ENCODE results near the gene RHBDL1. TPM values are rescaled to one million over a fixed set of nuclear protein-coding genes. Genes with fewer than 3 reads are reported as not detected.

The RHBDL1 gene
- total and polyA plus RNA-seq, 2 experiments from 2014 or later: 8.4 to 10.1 TPM

DNA sequence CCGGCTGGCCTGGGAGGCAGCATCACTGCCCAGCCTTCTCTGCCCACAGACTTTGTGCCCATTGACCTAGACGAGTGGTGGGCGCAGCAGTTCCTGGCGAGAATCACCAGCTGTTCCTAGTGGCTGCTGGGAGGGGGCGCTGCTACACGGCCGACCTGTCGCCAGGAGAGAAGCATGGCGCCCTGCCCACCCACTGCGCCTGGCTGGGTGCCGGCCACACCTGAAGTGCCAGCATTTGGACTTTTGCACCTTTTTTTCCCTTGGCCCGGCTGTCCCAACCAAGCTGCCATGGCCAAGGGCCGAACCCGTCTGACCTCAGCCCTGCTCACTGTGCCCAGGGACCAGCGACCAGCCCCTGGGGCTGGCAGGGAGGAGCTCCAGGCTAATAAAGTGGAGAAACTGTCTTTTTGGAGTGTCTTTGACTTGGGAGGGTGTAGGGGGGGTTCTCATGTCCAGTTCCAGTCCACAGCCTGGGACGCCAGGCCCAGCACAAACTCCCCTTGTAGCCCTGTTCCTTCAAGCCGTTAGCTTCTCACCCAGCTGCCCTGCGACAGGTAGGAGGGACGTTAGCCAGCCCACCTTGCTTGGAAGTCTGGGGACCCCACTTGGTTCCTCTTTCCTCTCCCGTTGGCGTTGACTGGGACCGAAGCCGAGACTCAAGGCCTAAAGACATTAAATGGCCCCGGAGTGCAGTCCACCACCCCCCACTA, 27.2 kb upstream of the RHBDL1 start:
- Histone ChIP-seq H3K27ac (ENCODE audit: low read depth) (0 out of 2 replicates have a peak overlapping the region, but pooled peaks have one; percentile 66), H3K4me2 (peak overlapping the region; percentile 95), H3K36me3 (ENCODE audit: insufficient read depth) (no peaks in the 10 kb centered on the region), H3K4me3 (peak overlapping the region; percentile 80), H3K79me2 (replicated peaks; ENCODE audit: insufficient read depth) (peaks cover 9% of the 10 kb centered on the region; the same call in 1 of the 2 replicates), H3K4me1 (ENCODE audit: insufficient read depth) (no peaks in the 10 kb centered on the region; the same call in 1 of the 2 replicates), H2AFZ (peak overlapping the region; percentile 63; the same call in 1 of the 2 replicates), H3K9me2 (ENCODE audit: insufficient read depth) (no peaks in the 10 kb centered on the region), H3F3A (replicated peaks; ENCODE audit: low read depth) (peaks cover 9% of the 10 kb centered on the region; the same call in 1 of the 2 replicates), H4K20me1 (replicated peaks; ENCODE audit: insufficient read depth) (no peaks in the 10 kb centered on the region; the same call in 1 of the 2 replicates), H3K27me3 (ENCODE audit: insufficient read depth) (no peaks in the 10 kb centered on the region)
- ATAC-seq (peak; percentile 42), DNase-seq (ENCODE audit: low spot score) (peak; percentile 75)
- TF ChIP-seq, protein P1, sequence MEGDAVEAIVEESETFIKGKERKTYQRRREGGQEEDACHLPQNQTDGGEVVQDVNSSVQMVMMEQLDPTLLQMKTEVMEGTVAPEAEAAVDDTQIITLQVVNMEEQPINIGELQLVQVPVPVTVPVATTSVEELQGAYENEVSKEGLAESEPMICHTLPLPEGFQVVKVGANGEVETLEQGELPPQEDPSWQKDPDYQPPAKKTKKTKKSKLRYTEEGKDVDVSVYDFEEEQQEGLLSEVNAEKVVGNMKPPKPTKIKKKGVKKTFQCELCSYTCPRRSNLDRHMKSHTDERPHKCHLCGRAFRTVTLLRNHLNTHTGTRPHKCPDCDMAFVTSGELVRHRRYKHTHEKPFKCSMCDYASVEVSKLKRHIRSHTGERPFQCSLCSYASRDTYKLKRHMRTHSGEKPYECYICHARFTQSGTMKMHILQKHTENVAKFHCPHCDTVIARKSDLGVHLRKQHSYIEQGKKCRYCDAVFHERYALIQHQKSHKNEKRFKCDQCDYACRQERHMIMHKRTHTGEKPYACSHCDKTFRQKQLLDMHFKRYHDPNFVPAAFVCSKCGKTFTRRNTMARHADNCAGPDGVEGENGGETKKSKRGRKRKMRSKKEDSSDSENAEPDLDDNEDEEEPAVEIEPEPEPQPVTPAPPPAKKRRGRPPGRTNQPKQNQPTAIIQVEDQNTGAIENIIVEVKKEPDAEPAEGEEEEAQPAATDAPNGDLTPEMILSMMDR (conservative IDR thresholded peaks at IDR 0.05; ENCODE audit: low read depth in 2 of 2): peak; percentile 69 to 82
- TF ChIP-seq EZH2phosphoT487 (IDR thresholded peaks at IDR 0.05; ENCODE audit: unreplicated experiment): no peak
- TF ChIP-seq ZNF331 (CRISPR knock-in tag; IDR thresholded peaks at IDR 0.05; ENCODE audit: low read depth): no peak
- TF ChIP-seq JUNB (IDR thresholded peaks at IDR 0.05; ENCODE audit: unreplicated experiment): no peak
- TF ChIP-seq, protein P2, sequence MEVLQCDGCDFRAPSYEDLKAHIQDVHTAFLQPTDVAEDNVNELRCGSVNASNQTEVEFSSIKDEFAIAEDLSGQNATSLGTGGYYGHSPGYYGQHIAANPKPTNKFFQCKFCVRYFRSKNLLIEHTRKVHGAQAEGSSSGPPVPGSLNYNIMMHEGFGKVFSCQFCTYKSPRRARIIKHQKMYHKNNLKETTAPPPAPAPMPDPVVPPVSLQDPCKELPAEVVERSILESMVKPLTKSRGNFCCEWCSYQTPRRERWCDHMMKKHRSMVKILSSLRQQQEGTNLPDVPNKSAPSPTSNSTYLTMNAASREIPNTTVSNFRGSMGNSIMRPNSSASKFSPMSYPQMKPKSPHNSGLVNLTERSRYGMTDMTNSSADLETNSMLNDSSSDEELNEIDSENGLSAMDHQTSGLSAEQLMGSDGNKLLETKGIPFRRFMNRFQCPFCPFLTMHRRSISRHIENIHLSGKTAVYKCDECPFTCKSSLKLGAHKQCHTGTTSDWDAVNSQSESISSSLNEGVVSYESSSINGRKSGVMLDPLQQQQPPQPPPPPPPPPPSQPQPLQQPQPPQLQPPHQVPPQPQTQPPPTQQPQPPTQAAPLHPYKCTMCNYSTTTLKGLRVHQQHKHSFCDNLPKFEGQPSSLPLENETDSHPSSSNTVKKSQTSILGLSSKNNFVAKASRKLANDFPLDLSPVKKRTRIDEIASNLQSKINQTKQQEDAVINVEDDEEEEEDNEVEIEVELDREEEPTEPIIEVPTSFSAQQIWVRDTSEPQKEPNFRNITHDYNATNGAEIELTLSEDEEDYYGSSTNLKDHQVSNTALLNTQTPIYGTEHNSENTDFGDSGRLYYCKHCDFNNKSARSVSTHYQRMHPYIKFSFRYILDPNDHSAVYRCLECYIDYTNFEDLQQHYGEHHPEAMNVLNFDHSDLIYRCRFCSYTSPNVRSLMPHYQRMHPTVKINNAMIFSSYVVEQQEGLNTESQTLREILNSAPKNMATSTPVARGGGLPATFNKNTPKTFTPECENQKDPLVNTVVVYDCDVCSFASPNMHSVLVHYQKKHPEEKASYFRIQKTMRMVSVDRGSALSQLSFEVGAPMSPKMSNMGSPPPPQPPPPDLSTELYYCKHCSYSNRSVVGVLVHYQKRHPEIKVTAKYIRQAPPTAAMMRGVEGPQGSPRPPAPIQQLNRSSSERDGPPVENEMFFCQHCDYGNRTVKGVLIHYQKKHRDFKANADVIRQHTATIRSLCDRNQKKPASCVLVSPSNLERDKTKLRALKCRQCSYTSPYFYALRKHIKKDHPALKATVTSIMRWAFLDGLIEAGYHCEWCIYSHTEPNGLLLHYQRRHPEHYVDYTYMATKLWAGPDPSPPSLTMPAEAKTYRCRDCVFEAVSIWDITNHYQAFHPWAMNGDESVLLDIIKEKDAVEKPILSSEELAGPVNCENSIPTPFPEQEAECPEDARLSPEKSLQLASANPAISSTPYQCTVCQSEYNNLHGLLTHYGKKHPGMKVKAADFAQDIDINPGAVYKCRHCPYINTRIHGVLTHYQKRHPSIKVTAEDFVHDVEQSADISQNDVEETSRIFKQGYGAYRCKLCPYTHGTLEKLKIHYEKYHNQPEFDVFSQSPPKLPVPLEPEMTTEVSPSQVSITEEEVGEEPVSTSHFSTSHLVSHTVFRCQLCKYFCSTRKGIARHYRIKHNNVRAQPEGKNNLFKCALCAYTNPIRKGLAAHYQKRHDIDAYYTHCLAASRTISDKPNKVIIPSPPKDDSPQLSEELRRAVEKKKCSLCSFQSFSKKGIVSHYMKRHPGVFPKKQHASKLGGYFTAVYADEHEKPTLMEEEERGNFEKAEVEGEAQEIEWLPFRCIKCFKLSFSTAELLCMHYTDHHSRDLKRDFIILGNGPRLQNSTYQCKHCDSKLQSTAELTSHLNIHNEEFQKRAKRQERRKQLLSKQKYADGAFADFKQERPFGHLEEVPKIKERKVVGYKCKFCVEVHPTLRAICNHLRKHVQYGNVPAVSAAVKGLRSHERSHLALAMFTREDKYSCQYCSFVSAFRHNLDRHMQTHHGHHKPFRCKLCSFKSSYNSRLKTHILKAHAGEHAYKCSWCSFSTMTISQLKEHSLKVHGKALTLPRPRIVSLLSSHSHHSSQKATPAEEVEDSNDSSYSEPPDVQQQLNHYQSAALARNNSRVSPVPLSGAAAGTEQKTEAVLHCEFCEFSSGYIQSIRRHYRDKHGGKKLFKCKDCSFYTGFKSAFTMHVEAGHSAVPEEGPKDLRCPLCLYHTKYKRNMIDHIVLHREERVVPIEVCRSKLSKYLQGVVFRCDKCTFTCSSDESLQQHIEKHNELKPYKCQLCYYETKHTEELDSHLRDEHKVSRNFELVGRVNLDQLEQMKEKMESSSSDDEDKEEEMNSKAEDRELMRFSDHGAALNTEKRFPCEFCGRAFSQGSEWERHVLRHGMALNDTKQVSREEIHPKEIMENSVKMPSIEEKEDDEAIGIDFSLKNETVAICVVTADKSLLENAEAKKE (CRISPR knock-in tag; IDR thresholded peaks at IDR 0.05): no peak
- TF ChIP-seq POLR2AphosphoS5 (IDR thresholded peaks at IDR 0.05; ENCODE audit: low read depth): 0 out of 2 replicates have a peak, but pooled peaks have one; percentile 14
- TF ChIP-seq EZH2 (IDR thresholded peaks at IDR 0.05; ENCODE audit: low read depth, unreplicated experiment): no peak
- TF ChIP-seq CREB1 (CRISPR knock-in tag; IDR thresholded peaks at IDR 0.05; ENCODE audit: low read depth): 0 out of 2 replicates have a peak, but pooled peaks have one; percentile 9
- TF ChIP-seq, protein P3, sequence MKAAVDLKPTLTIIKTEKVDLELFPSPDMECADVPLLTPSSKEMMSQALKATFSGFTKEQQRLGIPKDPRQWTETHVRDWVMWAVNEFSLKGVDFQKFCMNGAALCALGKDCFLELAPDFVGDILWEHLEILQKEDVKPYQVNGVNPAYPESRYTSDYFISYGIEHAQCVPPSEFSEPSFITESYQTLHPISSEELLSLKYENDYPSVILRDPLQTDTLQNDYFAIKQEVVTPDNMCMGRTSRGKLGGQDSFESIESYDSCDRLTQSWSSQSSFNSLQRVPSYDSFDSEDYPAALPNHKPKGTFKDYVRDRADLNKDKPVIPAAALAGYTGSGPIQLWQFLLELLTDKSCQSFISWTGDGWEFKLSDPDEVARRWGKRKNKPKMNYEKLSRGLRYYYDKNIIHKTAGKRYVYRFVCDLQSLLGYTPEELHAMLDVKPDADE (IDR thresholded peaks at IDR 0.05): no peak
- no peak for TF ChIP-seq ZNF114 (CRISPR knock-in tag; IDR thresholded peaks at IDR 0.05)
- no peaks in the 10 kb centered on the region for H3K9me3 Mint-ChIP-seq
- peak overlapping the region; percentile 82 for H3K27ac Mint-ChIP-seq
- no peaks in the 10 kb centered on the region for H3K36me3 Mint-ChIP-seq (ENCODE audit: low read depth)
- H3K27me3 Mint-ChIP-seq (ENCODE audit: insufficient read depth, low read depth, poor library complexity): peaks cover 8% of the 10 kb centered on the region
- H3K4me1 Mint-ChIP-seq: peaks cover 3% of the 10 kb centered on the region; the same call in 1 of the 3 replicates
- peak overlapping the region; percentile 84 for H3K4me3 Mint-ChIP-seq
